Motor neuron (in vitro differentiated cells): Measurements from ENCODE around the gene TMEM163. TPM values are rescaled to one million over a fixed set of nuclear protein-coding genes. Genes with fewer than 3 reads are reported as not detected.

Experiments used
- ATAC-seq, 8 experiments: fragments of 200-7000 bp; cut with Tn5 transposase; replicated peaks in 6 of 8; 2 replicates each; pipeline ENCODE4 v1.8.0; 2021; ENCODE audit warnings: mild to moderate bottlenecking in 8 of 8, moderate library complexity in 8 of 8
- H3K27ac ChIP-seq, 2 donors: fragments of 250-450 bp; sonication (Bioruptor Pico); 2 replicates each; pipeline ENCODE4 v1.9.0; 2021; ENCODE audit warnings: antibody characterized with exemption in 2 of 2, mild to moderate bottlenecking in 2 of 2, moderate library complexity in 1 of 2
- H3K4me1 ChIP-seq, 2 donors: fragments of 250-450 bp; sonication (Bioruptor Pico); replicated peaks in 1 of 2; 2 replicates each; pipeline ENCODE4 v1.6.1; 2021; ENCODE audit warnings: antibody characterized with exemption in 2 of 2, mild to moderate bottlenecking in 2 of 2, moderate library complexity in 1 of 2
- H3K4me3 ChIP-seq, 5 donors: fragments of 250-450 bp; sonication (Bioruptor Pico); 2 replicates each; pipeline ENCODE4 v1.9.0; 2021; ENCODE audit warnings: antibody characterized with exemption in 5 of 5, mild to moderate bottlenecking in 5 of 5, moderate library complexity in 4 of 5
- WGBS, 10 experiments: fragments of 450-650 bp; shearing (Covaris generic); methylation state at CpG; one replicate each; pipeline ENCODE4 v1.0.0; 2022; 5-methylcytosine and 5-hydroxymethylcytosine counted together
- in situ Hi-C, 9 experiments: fragments of 400-800 bp; cut with MboI; loops; one replicate each; pipeline ENCODE4 v1.15.0; 2021; ENCODE audit warnings: low sequenced_read_pairs in 9 of 9, low pct_unique_long_range_greater_than_20kb in 2 of 9; ENCODE audit not compliant: unreplicated experiment in 9 of 9
- total RNA-seq, 8 experiments: library from RNA; unstranded; fragments of 300-600 nt; gene quantifications; 2 replicates each; pipeline versions ENCODE4 v1.2.3 to v1.2.4, GENCODE V29; 2022

Gene TMEM163
- total RNA-seq, 8 experiments from 2014 or later: 0.31 to 11.2 (median 0.87) TPM

GRCh38 chr2:134454426-134454825 lies 264.4 kb downstream of the TMEM163 start:
- peak in 2 of 8 experiments; percentile 5 to 6 for ATAC-seq
- peaks cover 0 to 3% of the 10 kb centered on the region in 2 donors for H3K4me1 ChIP-seq
- no peak overlapping the region for H3K4me3 ChIP-seq
- in situ Hi-C loops: loop anchor here in 7 of 9 experiments (10.0 to 25.0 kb wide), 3 partner anchors 342 to 440 kb away; no protein-coding TSS in a partner anchor
- no peak overlapping the region for H3K27ac ChIP-seq
- WGBS, 10 experiments: 0 to 89% (median 58%) methylated on average over 1 to 8 of the region's 8 CpGs; no CpG with 5 or more reads in 3 of the 10 experiments

- ATAC-seq: no peak
- WGBS, 10 experiments: 80 to 100% (median 90%) methylated on average over 1 to 5 of the region's 10 CpGs; no CpG with 5 or more reads in 5 of the 10 experiments
- Histone ChIP-seq H3K27ac (no peak overlapping the region), H3K4me1 (peaks cover 0 to 3% of the 10 kb centered on the region in 2 donors), H3K4me3 (no peak overlapping the region)
- in situ Hi-C loops: loop anchor here in 7 of 9 experiments (10.0 to 25.0 kb wide), 3 partner anchors 342 to 441 kb away; no protein-coding TSS in a partner anchor
Observed at GRCh38 chr2:134453973-134454372, 264.8 kb downstream of the TMEM163 start.

- no peak for ATAC-seq
- Histone ChIP-seq H3K4me1 (peaks cover 0 to 3% of the 10 kb centered on the region in 2 donors), H3K27ac (no peak overlapping the region), H3K4me3 (no peak overlapping the region)
- WGBS, 10 experiments: 40 to 100% (median 67%) methylated on average over 1 to 4 of the region's 4 CpGs; no CpG with 5 or more reads in 3 of the 10 experiments
- in situ Hi-C loops: loop anchor here in 7 of 9 experiments (10.0 to 25.0 kb wide), 3 partner anchors 341 to 441 kb away; no protein-coding TSS in a partner anchor
Observed at GRCh38 chr2:134453476-134453875, 265.3 kb downstream of the TMEM163 start.

- no peak overlapping the region for H3K27ac ChIP-seq
- no peak for ATAC-seq
- H3K4me1 ChIP-seq: peaks cover 0 to 3% of the 10 kb centered on the region in 2 donors
- H3K4me3 ChIP-seq: no peak overlapping the region
- 76 to 100% (median 86%) methylated on average over 1 to 9 of the region's 9 CpGs; no CpG with 5 or more reads in 1 of the 10 experiments for WGBS, 10 experiments
- in situ Hi-C loops: loop anchor here in 7 of 9 experiments (10.0 to 25.0 kb wide), 3 partner anchors 340 to 443 kb away; no protein-coding TSS in a partner anchor
Observed at GRCh38 chr2:134452042-134452733, 266.6 kb downstream of the TMEM163 start.

GRCh38 chr2:134451347-134451630 lies 267.5 kb downstream of the TMEM163 start:
- in situ Hi-C loops: loop anchor here in 7 of 9 experiments (10.0 to 25.0 kb wide), 3 partner anchors 339 to 444 kb away; no protein-coding TSS in a partner anchor
- Histone ChIP-seq H3K4me1 (peaks cover 8 to 10% of the 10 kb centered on the region in 2 donors), H3K4me3 (no peak overlapping the region), H3K27ac (no peak overlapping the region)
- 50 to 100% (median 100%) methylated on average over 1 to 2 of the region's 2 CpGs; no CpG with 5 or more reads in 3 of the 10 experiments for WGBS, 10 experiments
- ATAC-seq: no peak

GRCh38 chr2:134449751-134450513 lies 268.9 kb downstream of the TMEM163 start:
- 83 to 100% (median 95%) methylated on average over 2 to 10 of the region's 15 CpGs; no CpG with 5 or more reads in 4 of the 10 experiments for WGBS, 10 experiments
- Histone ChIP-seq H3K27ac (no peak overlapping the region), H3K4me1 (peaks cover 16 to 20% of the 10 kb centered on the region in 2 donors), H3K4me3 (no peak overlapping the region)
- in situ Hi-C loops: loop anchor here in 7 of 9 experiments (10.0 to 25.0 kb wide), 4 partner anchors 338 to 563 kb away; no protein-coding TSS in a partner anchor
- ATAC-seq: no peak

GRCh38 chr2:134449157-134449556 lies 269.6 kb downstream of the TMEM163 start:
- in situ Hi-C loops: loop anchor here in 2 of 9 experiments (25.0 kb wide), 2 partner anchors 337 to 562 kb away; no protein-coding TSS in a partner anchor
- H3K4me3 ChIP-seq: no peak overlapping the region
- no peak overlapping the region for H3K27ac ChIP-seq
- 35 to 100% (median 68%) methylated on average over 2 to 3 of the region's 7 CpGs; no CpG with 5 or more reads in 4 of the 10 experiments for WGBS, 10 experiments
- ATAC-seq: no peak
- H3K4me1 ChIP-seq: peaks cover 16 to 17% of the 10 kb centered on the region in 2 donors

GRCh38 chr2:134448650-134449049 lies 270.1 kb downstream of the TMEM163 start:
- no peak for ATAC-seq
- WGBS, 10 experiments: 83 to 100% (median 96%) methylated on average over 1 to 6 of the region's 6 CpGs; no CpG with 5 or more reads in 4 of the 10 experiments
- no peak overlapping the region for H3K27ac ChIP-seq
- in situ Hi-C loops: loop anchor here in 2 of 9 experiments (25.0 kb wide), 2 partner anchors 336 to 561 kb away; no protein-coding TSS in a partner anchor
- H3K4me3 ChIP-seq: no peak overlapping the region
- H3K4me1 ChIP-seq: peaks cover 16 to 17% of the 10 kb centered on the region in 2 donors

GRCh38 chr2:134447669-134448068 lies 271.1 kb downstream of the TMEM163 start:
- peaks cover 16 to 17% of the 10 kb centered on the region in 2 donors for H3K4me1 ChIP-seq
- H3K4me3 ChIP-seq: no peak overlapping the region
- in situ Hi-C loops: loop anchor here in 2 of 9 experiments (25.0 kb wide), 2 partner anchors 335 to 560 kb away; no protein-coding TSS in a partner anchor
- ATAC-seq: no peak
- H3K27ac ChIP-seq: no peak overlapping the region
- 80 to 100% (median 95%) methylated on average over 1 to 3 of the region's 4 CpGs; no CpG with 5 or more reads in 6 of the 10 experiments for WGBS, 10 experiments

GRCh38 chr2:134446383-134447017 lies 272.3 kb downstream of the TMEM163 start:
- Histone ChIP-seq H3K4me1 (peaks cover 16 to 17% of the 10 kb centered on the region in 2 donors), H3K27ac (peak overlapping the region; percentile 62 to 72), H3K4me3 (no peak overlapping the region)
- peak in 5 of 8 experiments; percentile 9 to 56 (median 44) for ATAC-seq
- WGBS, 10 experiments: 40 to 88% (median 74%) methylated on average over 1 to 6 of the region's 8 CpGs; no CpG with 5 or more reads in 2 of the 10 experiments
- in situ Hi-C loops: loop anchor here in 2 of 9 experiments (25.0 kb wide), 2 partner anchors 334 to 559 kb away; no protein-coding TSS in a partner anchor

GRCh38 chr2:134445985-134446382 lies 272.8 kb downstream of the TMEM163 start:
- 52 to 82% (median 64%) methylated on average over 1 to 5 of the region's 11 CpGs; no CpG with 5 or more reads in 4 of the 10 experiments for WGBS, 10 experiments
- ATAC-seq: peak in 5 of 8 experiments; percentile 5 to 54 (median 38)
- H3K4me1 ChIP-seq: peaks cover 16 to 17% of the 10 kb centered on the region in 2 donors
- peak overlapping the region; percentile 62 to 72 for H3K27ac ChIP-seq
- H3K4me3 ChIP-seq: no peak overlapping the region
- in situ Hi-C loops: loop anchor here in 2 of 9 experiments (25.0 kb wide), 2 partner anchors 334 to 559 kb away; no protein-coding TSS in a partner anchor

GRCh38 chr2:134445116-134445515 lies 273.7 kb downstream of the TMEM163 start:
- ATAC-seq: no peak
- 100% methylated on average over 1 of the region's 4 CpGs; no CpG with 5 or more reads in 8 of the 10 experiments for WGBS, 10 experiments
- H3K4me1 ChIP-seq: peaks cover 16 to 17% of the 10 kb centered on the region in 2 donors
- peak overlapping the region in 1 of 2 donors; percentile 44 for H3K27ac ChIP-seq
- H3K4me3 ChIP-seq: no peak overlapping the region
- in situ Hi-C loops: loop anchor here in 2 of 9 experiments (25.0 kb wide), 2 partner anchors 333 to 558 kb away; no protein-coding TSS in a partner anchor
